Activated T-cell treated with anti-CD3 and anti-CD28 coated beads, Interleukin-2, amount 50 U/mL, for 48 hours (primary cell): ENCODE results near the gene ERGIC1.

Experiments used
- DNase-seq, 2 experiments: peaks; one replicate each; pipeline ENCODE4 v3.0.0-alpha.2; 2020

ERGIC1 gene

GRCh38 chr5:172866802-172867748 is 33.0 kb downstream of the ERGIC1 start:
- DNase-seq: no peak

GRCh38 chr5:172867761-172868435 is 33.8 kb downstream of the ERGIC1 start:
- DNase-seq: no peak

- no peak for DNase-seq
Measured at GRCh38 chr5:172868436-172868923, 34.4 kb downstream of the ERGIC1 start.

- DNase-seq: no peak
Measured at GRCh38 chr5:172868924-172869591, 35.0 kb downstream of the ERGIC1 start.

- DNase-seq: no peak
Measured at GRCh38 chr5:172869691-172870090, 35.6 kb downstream of the ERGIC1 start.

GRCh38 chr5:172870291-172870714 is 36.3 kb downstream of the ERGIC1 start:
- DNase-seq: no peak

- DNase-seq: no peak
Measured at GRCh38 chr5:172870715-172871461, 36.8 kb downstream of the ERGIC1 start.

GRCh38 chr5:172871536-172871935 is 37.5 kb downstream of the ERGIC1 start:
- DNase-seq: no peak

GRCh38 chr5:172871982-172872381 is 37.9 kb downstream of the ERGIC1 start:
- DNase-seq: no peak

- no peak for DNase-seq
Measured at GRCh38 chr5:172872997-172873491, 39.0 kb downstream of the ERGIC1 start.

GRCh38 chr5:172873513-172873912 is 39.5 kb downstream of the ERGIC1 start:
- no peak for DNase-seq

- no peak for DNase-seq
Measured at GRCh38 chr5:172874647-172875504, 40.8 kb downstream of the ERGIC1 start.

GRCh38 chr5:172875505-172876279 is 41.6 kb downstream of the ERGIC1 start:
- DNase-seq: no peak

- no peak for DNase-seq
Measured at GRCh38 chr5:172876578-172876977, 42.5 kb downstream of the ERGIC1 start.

GRCh38 chr5:172877466-172878260 is 43.6 kb downstream of the ERGIC1 start:
- no peak for DNase-seq

- DNase-seq: no peak
Measured at GRCh38 chr5:172878585-172878932, 44.5 kb downstream of the ERGIC1 start.

GRCh38 chr5:172878933-172879752 is 45.1 kb downstream of the ERGIC1 start:
- DNase-seq: no peak

- peak; percentile 38 to 43 for DNase-seq
Measured at GRCh38 chr5:172881691-172882370, 47.8 kb downstream of the ERGIC1 start.
